GM10847 (cell line): Measurements from ENCODE around the gene MT1X.

Experiments
- POLR2A ChIP-seq: IDR thresholded peaks from 2 replicates; pipeline ENCODE4 v1.6.1; 2011; ENCODE audit not compliant: insufficient read length; ENCODE audit errors: extremely low read depth

The MT1X gene

DNA sequence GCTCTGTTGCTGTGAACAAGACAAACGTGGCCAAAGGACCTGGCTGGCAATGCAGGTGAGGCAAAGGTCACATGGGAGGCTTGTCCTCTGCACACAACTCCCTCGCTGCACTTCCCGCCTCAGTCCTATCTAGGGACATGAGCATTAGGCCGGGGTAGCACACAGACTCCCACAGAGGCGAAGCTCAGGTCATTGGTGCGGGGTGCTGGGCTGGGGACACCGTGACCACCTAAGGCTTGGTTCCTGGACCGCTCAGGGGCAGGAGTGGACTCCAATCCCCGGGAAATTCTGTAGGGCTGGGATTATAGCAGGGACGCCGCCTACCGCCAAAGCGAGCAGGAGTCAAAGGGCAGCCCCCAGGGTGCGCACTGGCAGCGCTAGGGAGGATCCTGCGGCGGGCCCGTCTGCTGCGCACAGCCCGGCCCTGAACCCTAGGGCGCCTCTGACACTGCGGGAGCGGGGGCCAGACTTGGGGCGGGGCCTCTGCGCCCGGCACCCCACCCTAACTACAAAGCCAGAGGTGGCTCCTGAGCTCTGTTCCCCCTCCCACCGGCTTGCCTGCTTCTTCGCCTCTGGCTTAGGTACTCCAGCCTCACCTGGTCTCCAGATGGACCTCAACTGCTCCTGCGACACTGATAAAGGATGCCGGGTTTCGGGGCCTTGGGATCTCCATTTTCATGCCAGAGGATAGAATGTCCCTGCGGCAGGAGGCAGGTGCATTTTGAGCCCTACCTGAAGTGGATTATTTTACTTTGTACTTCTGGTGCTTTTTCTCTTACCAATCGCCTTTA, 34.4 kb upstream of the MT1X start:
- no peak for TF ChIP-seq POLR2A

DNA sequence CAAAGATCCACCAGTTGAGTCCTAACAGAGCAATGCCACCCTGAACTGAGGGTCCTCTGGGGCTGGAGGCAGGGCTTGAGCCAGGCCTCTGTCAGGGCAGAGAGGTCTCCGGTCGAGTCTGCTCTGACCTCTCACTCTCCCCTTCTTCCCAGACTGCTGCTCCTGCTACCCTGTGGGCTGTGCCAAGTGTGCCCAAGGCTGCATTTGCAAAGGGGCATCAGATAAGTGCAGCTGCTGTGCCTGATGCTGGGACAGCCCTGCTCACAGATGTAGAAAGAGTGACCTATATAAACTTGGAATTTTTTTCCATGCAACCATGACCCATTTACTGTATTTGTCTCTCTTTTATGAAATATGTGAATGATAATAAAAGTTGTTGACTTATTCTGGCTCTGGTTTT, 33.0 kb upstream of the MT1X start:
- TF ChIP-seq POLR2A = no peak

DNA sequence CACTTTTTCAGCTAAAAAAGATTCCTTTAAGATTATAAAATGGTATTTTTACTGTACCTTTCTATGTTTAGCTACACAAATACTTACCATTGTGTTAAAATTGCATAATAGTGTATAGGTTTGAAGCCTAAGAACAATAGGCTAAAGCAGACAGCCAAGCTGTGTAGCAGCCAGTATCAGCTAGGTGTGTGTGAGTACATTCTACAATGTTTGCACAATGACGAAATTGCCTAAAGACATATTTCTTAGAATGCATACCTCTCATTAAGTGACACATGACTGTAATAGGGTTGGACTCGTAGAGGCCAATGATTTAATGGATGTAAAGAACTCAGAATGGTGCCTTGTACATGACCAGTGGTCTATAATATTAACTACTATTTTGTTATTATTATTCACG, 32.5 kb upstream of the MT1X start:
- TF ChIP-seq POLR2A = no peak

DNA sequence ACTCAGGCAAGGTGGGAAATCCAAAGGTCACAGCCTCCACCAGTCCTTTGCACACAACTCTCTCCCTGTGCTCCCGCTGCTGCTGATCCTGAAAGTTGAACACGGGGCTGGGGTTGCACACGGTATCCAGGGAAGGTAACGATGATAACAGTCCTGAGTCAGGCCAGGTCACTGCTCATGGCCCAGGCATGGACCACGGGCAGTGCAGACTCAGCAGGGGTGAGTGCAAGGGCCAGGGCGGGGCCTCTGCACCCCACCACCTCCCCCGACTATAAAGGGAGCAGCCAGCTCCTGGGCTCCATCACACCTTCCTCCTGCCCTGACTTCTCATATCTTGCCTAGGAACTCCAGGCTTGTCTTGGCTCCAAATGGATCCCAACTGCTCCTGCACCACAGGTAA, 30.7 kb upstream of the MT1X start, which contains the start of gene MT1B:
Gene MT1B, plus strand, starts transcription at position 301 of the 400 bp plus-strand sequence. Its CDS starts 68 bp downstream, at position 369.
- no peak for TF ChIP-seq POLR2A

DNA sequence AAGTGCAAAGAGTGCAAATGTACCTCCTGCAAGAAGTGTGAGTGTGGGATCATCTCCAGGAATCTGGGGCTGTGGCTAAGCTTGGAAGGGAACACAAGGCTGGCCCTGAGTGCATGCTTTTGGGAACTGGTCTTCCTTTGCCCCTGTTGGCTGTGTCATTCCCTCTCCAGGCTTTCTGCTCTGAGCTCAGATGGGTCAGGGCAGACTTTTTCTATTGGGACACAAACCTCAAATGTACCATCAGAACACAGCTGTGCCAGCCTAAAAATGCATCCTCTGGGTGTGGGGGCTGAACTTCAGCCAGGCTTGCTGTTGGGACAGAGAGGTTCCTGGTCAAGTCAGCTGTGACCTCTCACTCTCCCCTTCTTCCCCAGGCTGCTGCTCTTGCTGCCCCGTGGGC, 29.7 kb upstream of the MT1X start:
- no peak for TF ChIP-seq POLR2A

DNA sequence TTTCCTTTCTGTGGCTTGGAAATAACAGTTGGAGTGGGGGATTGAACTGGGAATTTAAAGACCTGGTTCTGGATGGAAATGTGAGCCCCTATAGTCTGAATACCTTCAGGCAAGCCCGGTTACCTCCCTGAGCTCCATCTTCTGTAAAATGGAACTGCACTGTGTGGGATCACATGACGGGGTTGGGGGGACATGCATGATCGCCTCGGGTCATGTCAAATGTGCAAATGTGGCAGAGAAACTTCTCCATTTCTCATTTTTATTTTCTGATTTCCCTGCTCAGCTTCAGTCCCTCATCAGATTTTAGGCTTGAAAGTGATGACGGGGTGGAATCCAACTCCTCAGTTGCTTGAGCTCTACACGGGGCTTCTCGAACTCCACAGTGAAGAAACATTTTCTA, 29.1 kb upstream of the MT1X start:
- no peak for TF ChIP-seq POLR2A

DNA sequence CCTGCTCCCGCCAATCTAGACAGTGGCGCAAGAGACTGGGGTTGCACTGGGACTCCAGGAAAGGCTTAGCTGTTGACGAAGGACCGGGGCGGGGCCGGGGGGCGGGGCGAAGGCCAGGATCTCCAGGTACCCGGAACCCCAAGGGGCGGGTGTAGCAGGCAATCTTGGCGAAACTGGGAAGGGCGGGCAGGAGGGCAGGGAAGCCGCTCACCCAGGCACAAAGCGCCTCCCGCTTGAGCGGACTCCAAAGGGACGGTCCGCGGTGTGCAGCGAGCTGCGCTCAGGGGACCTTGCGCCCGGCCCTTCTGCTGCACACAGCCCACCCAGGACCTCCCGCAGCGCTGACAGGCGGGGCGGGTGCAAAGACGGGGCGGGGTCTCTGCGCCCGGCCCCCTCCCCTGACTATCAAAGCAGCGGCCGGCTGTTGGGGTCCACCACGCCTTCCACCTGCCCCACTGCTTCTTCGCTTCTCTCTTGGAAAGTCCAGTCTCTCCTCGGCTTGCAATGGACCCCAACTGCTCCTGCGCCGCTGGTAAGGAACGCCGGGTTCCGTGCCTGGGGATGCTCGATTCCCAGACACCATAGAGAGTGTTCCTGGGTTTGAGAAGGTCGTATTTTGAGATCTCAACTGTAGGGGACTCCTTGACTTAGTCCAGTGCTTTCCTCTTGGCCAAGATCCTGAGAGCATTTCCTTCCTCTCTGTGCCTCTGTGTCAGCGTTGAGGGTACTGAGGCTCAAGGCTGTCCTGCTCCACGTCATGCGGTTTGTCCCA, 24.5 kb upstream of the MT1X start, which contains the start of gene MT1F:
Gene MT1F, plus strand, starts transcription at position 405 of the 772 bp plus-strand sequence. Its CDS starts 100 bp downstream, at position 505.
- TF ChIP-seq POLR2A = no peak

DNA sequence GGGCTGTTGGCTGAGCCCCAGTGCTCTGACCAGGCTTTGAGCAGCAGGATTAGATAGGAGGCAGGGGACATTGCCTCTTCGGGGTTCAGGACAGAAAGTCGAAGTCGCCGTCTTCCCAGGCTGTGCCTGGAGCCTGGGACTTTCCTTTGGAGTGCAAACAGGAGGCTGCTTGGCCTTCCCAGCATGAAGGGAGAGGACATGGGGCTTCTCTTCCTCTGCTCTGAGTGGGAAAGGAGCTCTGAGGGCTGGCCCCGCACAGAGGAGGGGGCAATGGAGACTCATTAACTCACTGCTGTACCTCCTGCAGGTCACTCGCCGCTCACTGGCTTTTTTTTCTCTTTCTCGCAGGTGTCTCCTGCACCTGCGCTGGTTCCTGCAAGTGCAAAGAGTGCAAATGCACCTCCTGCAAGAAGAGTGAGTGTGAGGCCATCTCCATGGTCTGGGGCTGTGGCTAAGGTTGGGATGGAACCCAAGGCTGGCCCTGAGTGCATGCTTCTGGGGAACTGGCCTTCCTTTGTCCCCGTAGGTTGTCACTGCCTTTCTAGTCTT, 23.9 kb upstream of the MT1X start:
- no peak for TF ChIP-seq POLR2A

DNA sequence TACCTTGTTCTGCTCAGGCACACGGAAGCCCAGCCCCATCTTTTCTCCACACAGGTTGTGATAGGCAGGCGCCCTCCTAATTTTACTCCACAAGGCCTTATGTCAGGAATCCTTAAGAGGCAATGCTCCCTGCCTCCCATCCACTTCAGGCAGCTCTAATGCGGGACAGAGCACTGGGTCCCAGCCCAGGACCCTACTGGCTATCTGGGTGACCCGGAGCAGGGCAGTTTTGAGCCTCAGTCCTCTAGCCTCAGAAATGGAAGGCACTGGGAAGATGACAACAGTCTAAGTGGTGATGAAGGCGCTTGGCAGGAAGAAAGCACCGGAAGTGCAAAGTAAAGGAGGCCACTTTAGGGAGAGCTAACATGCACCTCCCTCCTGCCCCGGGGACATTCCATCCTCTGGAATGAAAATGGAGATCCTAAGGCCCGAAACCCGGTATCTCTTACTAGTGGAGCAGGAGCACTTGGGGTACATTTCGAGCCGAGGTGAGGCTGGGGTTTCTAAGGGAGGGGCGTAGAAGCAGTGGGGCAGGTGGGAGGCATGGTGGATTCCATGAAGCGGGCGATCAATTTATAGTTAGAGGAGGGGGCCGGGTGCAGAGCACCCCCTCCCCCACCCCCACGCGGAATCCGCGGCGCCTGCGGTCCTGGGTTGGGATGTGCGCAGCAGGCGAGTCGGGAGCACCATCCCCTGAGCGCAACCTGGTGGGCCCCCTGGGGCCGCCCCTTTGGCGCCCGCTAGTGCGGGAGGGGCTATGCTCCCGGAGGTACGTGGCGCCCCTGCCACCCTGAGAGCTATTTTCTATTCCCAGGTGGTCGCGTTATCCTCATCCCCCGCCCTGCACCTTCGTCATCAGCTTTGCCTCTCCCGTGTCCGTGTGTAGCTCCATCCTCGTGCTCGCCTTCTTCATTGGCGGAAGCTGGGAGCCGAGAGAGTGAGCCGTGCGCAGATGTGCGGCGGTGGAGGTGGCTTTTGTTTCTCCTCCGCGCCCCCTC, 19.6 kb upstream of the MT1X start:
- TF ChIP-seq POLR2A = no peak

DNA sequence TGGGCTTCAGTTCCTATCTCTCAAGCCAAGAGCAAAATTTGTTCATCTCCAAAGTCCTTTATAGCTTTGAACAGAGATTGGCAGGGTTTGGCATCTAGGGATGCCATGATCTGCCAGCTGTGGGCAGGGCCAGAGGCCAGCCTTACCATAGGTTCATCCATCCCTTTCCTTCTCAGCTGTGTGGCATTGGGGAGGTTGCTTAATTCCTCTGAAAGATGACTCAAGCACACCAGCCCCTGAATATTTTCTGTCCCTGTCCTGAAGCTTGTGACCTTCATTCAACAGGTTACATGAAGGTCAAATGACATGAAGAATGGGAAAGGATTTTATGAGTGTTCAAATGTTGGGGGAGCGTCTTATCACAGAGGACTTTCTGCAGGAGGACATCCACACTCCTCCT, 17.8 kb upstream of the MT1X start:
- TF ChIP-seq POLR2A = no peak

DNA sequence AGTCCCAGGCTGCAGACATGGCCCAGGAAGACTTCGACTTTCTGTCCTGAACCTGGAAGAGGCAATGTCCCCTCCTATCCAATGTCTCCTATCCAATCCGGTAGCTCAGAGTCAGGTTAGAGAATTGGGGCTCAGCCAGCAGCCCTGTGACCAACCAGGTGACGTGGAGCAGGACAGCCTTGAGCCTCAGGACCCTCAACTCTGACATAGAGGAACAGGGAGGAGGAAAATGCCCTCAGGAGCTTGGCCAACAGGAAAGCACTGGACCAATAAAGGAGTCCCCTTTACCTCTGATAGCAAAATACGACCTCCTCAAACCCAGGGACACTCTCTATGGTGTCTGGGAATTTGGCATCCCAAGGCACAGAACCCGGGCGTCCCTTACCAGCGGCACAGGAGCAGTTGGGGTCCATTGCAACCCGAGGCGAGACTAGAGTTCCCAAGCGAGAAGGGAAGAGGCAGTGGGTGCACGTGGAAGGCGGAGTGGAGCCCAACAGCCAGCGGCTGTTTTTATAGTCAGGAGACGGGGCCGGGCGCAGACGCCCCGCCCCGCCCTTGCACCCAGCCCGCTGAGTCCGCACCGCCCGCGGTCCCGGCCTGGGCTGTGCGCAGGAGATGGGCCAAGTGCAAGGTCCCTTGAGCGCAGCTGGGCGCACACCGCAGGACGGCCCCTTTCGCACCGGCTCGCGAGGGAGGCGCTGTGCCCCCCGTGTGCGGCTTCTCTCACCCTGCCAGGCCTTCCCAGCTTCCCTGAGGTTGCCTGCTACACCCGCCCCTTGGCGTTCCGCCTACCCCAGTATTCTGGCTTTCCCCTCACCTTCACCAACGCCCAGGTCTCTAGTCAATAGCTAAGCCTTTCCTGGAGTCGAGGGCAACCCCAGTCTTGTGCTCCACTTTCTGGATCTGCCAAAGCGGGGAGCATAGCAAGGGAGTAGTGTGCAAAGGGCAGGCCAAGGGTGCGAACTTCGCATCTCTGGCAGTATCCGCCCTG, 14.4 kb upstream of the MT1X start, which contains the start of gene MT1G:
Gene MT1G, minus strand, starts transcription at position 485 of the 991 bp plus-strand sequence. Its CDS starts 72 bp downstream, at position 413.
- TF ChIP-seq POLR2A = no peak

DNA sequence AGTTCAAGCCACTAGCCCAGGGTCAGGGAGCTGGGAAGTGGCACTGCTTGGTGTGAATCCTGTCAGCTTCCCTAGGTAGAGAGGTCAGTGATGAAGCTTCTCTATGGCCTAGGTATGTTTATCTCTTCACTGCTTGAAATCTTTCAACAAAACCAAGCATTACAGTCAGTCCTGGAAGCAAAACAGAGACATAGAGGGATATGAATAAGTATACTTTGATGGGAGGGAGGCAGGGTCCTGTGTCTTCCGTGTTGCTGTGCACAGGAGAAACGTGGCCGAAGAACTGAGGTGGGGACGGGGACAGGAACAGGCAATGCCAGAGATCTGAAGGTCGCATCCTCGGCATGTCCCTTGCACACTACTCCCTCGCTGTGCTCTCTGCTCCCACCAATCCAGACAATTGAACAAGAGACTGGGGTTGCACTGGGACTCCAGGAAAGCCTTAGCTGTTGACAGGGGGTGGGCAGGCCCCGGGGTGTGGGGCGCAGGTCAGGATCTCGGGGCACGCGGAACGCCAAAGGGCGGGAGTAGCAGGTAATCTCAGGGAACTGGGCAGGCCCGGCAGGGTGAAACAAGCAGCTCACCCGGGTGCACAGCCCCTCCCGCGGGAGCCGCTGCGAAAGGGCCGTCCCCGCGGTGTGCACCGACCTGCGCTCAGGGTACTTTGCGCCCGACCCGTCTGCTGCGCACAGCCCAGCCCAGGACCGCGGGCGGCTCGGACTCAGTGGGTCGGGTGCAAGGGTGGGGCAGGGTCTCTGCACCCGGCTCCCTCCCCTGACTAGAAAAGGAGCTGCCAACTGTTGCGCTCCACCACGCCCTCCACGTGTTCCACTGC, 13.0 kb upstream of the MT1X start, which contains the start of gene MT1H:
Gene MT1H, plus strand, starts transcription at position 810 of the 835 bp plus-strand sequence. CDS start 71 bp downstream, outside the sequence.
- no peak for TF ChIP-seq POLR2A
